ENCODE measurements around the gene AMIGO3.
A peak's percentile ranks its signal among the peaks of the same experiment; 100 is the strongest.
"Not testable (repeated sequence)": the region's sequence is repeated elsewhere in the genome, so short reads cannot be mapped to it uniquely, and the experiment has no call there.

Gene AMIGO3, protein sequence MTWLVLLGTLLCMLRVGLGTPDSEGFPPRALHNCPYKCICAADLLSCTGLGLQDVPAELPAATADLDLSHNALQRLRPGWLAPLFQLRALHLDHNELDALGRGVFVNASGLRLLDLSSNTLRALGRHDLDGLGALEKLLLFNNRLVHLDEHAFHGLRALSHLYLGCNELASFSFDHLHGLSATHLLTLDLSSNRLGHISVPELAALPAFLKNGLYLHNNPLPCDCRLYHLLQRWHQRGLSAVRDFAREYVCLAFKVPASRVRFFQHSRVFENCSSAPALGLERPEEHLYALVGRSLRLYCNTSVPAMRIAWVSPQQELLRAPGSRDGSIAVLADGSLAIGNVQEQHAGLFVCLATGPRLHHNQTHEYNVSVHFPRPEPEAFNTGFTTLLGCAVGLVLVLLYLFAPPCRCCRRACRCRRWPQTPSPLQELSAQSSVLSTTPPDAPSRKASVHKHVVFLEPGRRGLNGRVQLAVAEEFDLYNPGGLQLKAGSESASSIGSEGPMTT

GRCh38 chr3:49719214-49719884 is at the start of gene AMIGO3:
Gene AMIGO3 (minus strand): TSS chr3:49719684. CDS start chr3:49719465, 219 bp downstream.
- peak; percentile 91 for DNase-seq
- TF ChIP-seq POLR2A (IDR thresholded peaks at IDR 0.05; ENCODE audit: low read length) (peak; percentile 75), GATA1 (IDR thresholded peaks at IDR 0.05; ENCODE audit: low read depth, low read length) (no peak)

- TF ChIP-seq GATA1 (IDR thresholded peaks at IDR 0.05; ENCODE audit: low read depth, low read length): no peak
- TF ChIP-seq POLR2A (IDR thresholded peaks at IDR 0.05; ENCODE audit: low read length): no peak
- DNase-seq: no peak
Measured at GRCh38 chr3:49763981-49764380, 44.5 kb upstream of the AMIGO3 start.

DNA sequence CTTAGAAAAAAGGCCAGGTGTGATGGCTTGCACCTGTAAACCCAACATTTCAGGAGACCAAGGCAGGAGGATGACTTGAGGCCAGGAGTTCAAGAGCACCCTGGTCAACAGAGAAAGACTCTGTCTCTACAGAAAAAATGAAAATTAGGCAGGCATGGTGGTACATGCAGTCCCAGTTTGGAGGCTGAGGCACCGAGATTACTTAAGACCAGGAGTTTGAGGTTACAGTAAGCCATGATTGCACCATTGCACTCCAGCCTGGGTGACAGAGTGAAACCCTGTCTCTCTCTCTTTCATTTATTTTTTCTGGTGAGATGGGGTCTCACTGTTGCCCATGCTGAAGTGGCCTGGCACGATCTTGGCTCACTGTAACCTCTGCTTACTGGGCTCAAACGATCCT is 42.2 kb upstream of the AMIGO3 start:
- no peak for TF ChIP-seq GATA1 (IDR thresholded peaks at IDR 0.05; ENCODE audit: low read depth, low read length)
- no peak for TF ChIP-seq POLR2A (IDR thresholded peaks at IDR 0.05; ENCODE audit: low read length)
- DNase-seq: no peak

DNA sequence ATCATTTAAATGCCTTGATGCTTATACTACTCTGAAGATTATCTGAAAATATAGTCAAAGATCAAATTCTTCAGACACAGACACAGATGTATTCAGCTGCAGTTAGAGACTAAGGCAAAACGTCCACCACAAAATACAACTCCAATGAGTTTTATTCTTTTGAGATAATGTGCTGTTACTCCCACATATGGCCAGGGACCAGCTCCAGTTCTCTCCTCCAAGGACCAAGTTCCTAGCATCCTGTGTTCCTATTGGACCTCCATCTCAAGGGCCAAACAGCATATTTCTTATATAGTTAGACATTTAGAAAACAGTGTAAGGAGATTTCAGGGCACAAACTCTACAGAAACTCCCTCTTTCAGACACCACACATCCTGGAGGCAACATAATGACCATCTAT is 39.7 kb upstream of the AMIGO3 start:
- no peak for DNase-seq
- TF ChIP-seq POLR2A (IDR thresholded peaks at IDR 0.05; ENCODE audit: low read length) (no peak), GATA1 (IDR thresholded peaks at IDR 0.05; ENCODE audit: low read depth, low read length) (no peak)

DNA sequence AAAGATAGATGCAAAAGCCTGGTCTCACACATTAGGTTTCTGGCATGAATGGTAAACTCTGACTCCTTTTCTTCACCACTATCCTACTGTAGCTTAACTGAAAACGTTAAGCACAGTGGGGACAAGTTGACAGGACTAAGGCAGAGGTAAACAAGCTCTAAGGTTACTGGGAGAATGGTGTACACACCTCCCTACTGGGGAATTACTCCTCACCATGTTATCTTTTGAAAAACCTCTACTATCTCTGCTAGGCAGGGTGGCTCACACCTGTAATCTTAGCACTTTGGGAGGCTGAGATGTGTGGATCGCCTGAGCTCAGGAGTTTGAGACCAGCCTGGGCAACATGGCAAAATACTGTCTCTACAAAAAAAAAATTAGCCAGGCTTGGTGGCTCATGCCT is 37.7 kb upstream of the AMIGO3 start:
- DNase-seq: no peak
- TF ChIP-seq POLR2A (IDR thresholded peaks at IDR 0.05; ENCODE audit: low read length) (no peak), GATA1 (IDR thresholded peaks at IDR 0.05; ENCODE audit: low read depth, low read length) (no peak)

GRCh38 chr3:49756036-49756435 is 36.6 kb upstream of the AMIGO3 start:
- DNase-seq: no peak
- TF ChIP-seq GATA1 (IDR thresholded peaks at IDR 0.05; ENCODE audit: low read depth, low read length) (no peak), POLR2A (IDR thresholded peaks at IDR 0.05; ENCODE audit: low read length) (no peak)

DNA sequence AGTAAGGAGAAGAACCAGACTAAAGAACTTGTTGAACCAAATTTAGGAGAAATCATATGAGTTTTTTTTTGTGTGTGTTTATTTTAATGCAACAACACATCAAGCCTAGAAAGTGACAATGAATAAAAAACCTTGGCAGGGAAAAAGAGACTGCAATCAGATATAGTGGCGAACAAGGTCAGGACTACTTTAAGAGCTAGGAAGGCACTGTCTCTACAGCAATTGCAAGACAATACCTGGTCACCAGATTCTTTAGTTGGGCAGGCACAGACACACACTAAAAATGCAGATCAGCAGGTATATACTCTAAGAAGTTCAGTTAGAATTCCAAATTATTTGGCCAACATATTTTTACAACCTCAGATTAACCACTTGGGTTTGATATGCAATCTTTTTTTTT is 35.1 kb upstream of the AMIGO3 start:
- DNase-seq: no peak
- TF ChIP-seq GATA1 (IDR thresholded peaks at IDR 0.05; ENCODE audit: low read depth, low read length) (no peak), POLR2A (IDR thresholded peaks at IDR 0.05; ENCODE audit: low read length) (no peak)

DNA sequence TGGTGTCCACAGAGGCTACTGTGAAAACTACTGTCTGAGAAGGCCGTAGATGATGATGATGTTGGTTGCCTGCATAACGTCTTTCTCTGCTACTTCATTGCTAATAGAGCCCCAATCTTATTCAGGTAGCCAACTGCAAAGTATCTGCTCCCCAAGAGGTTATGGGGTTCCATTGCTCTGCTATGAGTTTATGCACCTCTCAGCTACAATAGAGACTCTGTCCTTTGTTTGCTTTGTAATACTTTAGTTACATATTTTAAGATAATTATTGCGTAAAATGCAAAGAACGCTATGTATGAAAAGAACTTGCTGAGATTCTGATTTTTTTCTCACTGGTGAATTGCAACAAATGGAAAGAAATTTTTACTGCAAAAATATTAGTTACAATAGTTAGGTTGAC is 32.0 kb upstream of the AMIGO3 start:
- TF ChIP-seq GATA1 (IDR thresholded peaks at IDR 0.05; ENCODE audit: low read depth, low read length) (no peak), POLR2A (IDR thresholded peaks at IDR 0.05; ENCODE audit: low read length) (no peak)
- DNase-seq: no peak

- TF ChIP-seq POLR2A (IDR thresholded peaks at IDR 0.05; ENCODE audit: low read length) (no peak), GATA1 (IDR thresholded peaks at IDR 0.05; ENCODE audit: low read depth, low read length) (no peak)
- DNase-seq: no peak
Measured at GRCh38 chr3:49750056-49750455, 30.6 kb upstream of the AMIGO3 start.

DNA sequence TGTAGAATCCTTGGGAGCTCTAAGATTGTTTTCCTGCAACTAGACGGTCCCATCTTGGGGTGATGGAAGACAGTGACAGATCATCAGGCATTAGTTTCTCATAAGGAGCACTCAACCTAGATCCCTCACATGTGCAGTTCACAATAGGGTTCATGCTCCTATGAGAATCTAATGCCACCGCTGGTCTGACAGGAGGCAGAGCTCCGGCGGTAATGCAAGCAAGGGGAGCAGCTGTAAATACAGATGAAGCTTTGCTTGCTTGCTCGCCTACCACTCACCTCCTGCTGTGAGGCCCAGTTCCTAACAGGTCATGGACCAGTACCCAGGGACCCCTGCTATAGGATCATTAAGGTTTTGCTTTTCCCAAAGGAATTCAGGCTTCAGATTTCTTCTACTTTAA is 29.4 kb upstream of the AMIGO3 start:
- DNase-seq: not testable (repeated sequence)

DNA sequence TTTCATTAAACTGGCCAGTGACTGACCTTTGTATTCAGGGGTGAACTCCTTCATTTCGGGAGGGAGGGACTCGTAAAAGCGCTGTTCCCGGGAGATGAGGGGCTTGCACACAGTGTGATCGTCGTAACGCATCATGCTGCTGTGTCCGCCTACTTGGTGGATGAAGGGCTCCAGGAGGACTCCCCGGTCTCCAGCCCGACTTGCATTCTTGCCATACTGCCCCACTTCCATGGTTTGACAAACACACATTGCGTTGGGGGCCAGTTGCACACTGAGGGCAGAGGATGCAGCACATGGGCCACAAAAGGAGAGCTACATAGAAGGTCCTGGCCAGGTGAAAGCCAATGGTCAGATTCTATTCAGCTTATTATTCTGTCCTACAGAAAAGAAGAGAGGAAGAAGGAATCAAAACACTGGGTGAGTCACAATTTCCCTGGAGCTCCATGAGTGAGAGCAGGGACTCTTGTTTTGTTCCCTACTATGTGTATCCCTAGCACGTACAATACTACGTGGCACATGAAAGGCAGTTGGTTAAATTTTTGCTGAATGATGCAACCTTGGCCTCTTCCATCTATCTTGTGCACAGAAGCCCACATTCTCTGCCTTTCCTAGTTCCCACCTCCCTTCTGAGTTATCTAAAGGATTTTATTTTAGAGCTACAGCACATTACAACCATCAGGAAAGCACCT is 28.5 kb upstream of the AMIGO3 start:
- DNase-seq: no peak
- no peak for TF ChIP-seq POLR2A (IDR thresholded peaks at IDR 0.05; ENCODE audit: low read length)
- TF ChIP-seq GATA1 (IDR thresholded peaks at IDR 0.05; ENCODE audit: low read depth, low read length): no peak

GRCh38 chr3:49745986-49746385 is 26.5 kb upstream of the AMIGO3 start:
- DNase-seq: no peak
- TF ChIP-seq POLR2A (IDR thresholded peaks at IDR 0.05; ENCODE audit: low read length) (no peak), GATA1 (IDR thresholded peaks at IDR 0.05; ENCODE audit: low read depth, low read length) (no peak)

- TF ChIP-seq POLR2A (IDR thresholded peaks at IDR 0.05; ENCODE audit: low read length): no peak
- no peak for TF ChIP-seq GATA1 (IDR thresholded peaks at IDR 0.05; ENCODE audit: low read depth, low read length)
- no peak for DNase-seq
Measured at GRCh38 chr3:49740427-49740826, 20.9 kb upstream of the AMIGO3 start.

DNA sequence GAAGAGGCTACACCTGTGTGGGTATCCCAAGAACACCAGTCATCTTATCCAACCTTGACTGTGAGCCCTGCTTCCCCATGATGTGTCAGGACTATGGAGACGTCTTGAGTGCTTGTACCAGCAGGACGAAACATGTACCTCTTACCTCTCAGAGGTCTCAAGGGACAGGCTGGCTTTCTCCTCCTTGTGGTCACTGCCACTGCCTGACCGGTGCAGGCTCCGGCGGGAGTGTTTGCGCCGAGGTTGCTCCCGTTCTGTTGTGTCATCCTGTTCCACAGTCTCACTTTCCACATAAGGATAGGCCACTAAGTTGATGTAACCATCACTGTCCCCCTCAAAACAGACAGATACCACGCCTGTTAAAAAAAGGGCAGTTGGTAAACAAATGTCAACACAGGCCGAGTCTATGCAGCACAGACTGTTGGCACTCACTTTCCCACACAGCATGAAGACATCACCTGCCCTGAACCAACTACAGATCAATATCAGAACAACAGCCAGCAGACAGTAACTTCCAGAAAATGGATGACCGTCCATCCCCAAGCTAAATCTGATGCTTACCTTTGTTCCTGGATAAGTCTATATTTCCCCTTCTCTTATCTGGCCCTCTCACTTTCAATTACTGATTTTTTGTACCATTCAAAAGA is 18.7 kb upstream of the AMIGO3 start:
- no peak for DNase-seq
- TF ChIP-seq POLR2A (IDR thresholded peaks at IDR 0.05; ENCODE audit: low read length): no peak
- TF ChIP-seq GATA1 (IDR thresholded peaks at IDR 0.05; ENCODE audit: low read depth, low read length): no peak

Data from erythroblast (primary cell).